Duodenal mucosa (tissue), 2 donors: Measurements from ENCODE around the gene MXRA8.
"Not testable (repeated sequence)": the region's sequence is repeated elsewhere in the genome, so short reads cannot be mapped to it uniquely, and the experiment has no call there.

Source experiments
- H3K27ac ChIP-seq: one replicate; pipeline ENCODE4 v1.7.0; 2013; ENCODE audit warnings: low read depth, low read length
- H3K27me3 ChIP-seq, 2 donors: one replicate each; pipeline ENCODE4 v1.7.0; 2013; ENCODE audit warnings: low read length in 2 of 2, control low read depth in 1 of 2; ENCODE audit not compliant: insufficient read depth in 2 of 2, control insufficient read depth in 1 of 2
- H3K36me3 ChIP-seq, 2 donors: one replicate each; pipeline ENCODE4 v1.7.0; 2013; ENCODE audit warnings: low read length in 2 of 2, control low read depth in 1 of 2; ENCODE audit not compliant: insufficient read depth in 2 of 2, control insufficient read depth in 1 of 2
- H3K4me1 ChIP-seq, 2 donors: one replicate each; pipeline ENCODE4 v1.7.0; 2013; ENCODE audit warnings: low read length in 2 of 2, control low read depth in 1 of 2; ENCODE audit not compliant: insufficient read depth in 2 of 2, control insufficient read depth in 1 of 2
- H3K4me3 ChIP-seq, 2 donors: one replicate each; pipeline ENCODE4 v1.7.0; 2013; ENCODE audit warnings: low read length in 2 of 2, low read depth in 1 of 2
- H3K9ac ChIP-seq, 2 donors: one replicate each; pipeline ENCODE4 v1.7.0; 2013; ENCODE audit warnings: low read length in 2 of 2, low read depth in 1 of 2
- H3K9me3 ChIP-seq, 2 donors: one replicate each; pipeline ENCODE4 v1.7.0; 2013; ENCODE audit warnings: low read length in 2 of 2, control low read depth in 1 of 2; ENCODE audit not compliant: control insufficient read depth in 1 of 2

MXRA8 gene

GRCh38 chr1:1319646-1319941, 38.8 kb downstream of the MXRA8 start:
- Histone ChIP-seq H3K9ac (no peak overlapping the region), H3K4me3 (no peak overlapping the region), H3K36me3 (peaks cover 18 to 32% of the 10 kb centered on the region in 2 donors), H3K27ac (no peak overlapping the region), H3K27me3 (no peaks in the 10 kb centered on the region), H3K9me3 (no peaks in the 10 kb centered on the region), H3K4me1 (peaks cover 5 to 12% of the 10 kb centered on the region in 2 donors)

GRCh38 chr1:1318777-1319645, 39.3 kb downstream of the MXRA8 start:
- H3K4me3 ChIP-seq: no peak overlapping the region
- peaks cover 23 to 38% of the 10 kb centered on the region in 2 donors for H3K36me3 ChIP-seq
- H3K9ac ChIP-seq: no peak overlapping the region
- H3K27me3 ChIP-seq: no peaks in the 10 kb centered on the region
- no peaks in the 10 kb centered on the region for H3K9me3 ChIP-seq
- H3K4me1 ChIP-seq: peaks cover 5 to 12% of the 10 kb centered on the region in 2 donors
- peak overlapping the region; percentile 42 for H3K27ac ChIP-seq

GRCh38 chr1:1318131-1318652, 40.2 kb downstream of the MXRA8 start:
- H3K9me3 ChIP-seq: no peaks in the 10 kb centered on the region
- no peak overlapping the region for H3K9ac ChIP-seq
- no peak overlapping the region for H3K27ac ChIP-seq
- H3K4me3 ChIP-seq: no peak overlapping the region
- no peaks in the 10 kb centered on the region for H3K27me3 ChIP-seq
- H3K36me3 ChIP-seq: peaks cover 23 to 46% of the 10 kb centered on the region in 2 donors
- H3K4me1 ChIP-seq: peaks cover 4 to 7% of the 10 kb centered on the region in 2 donors

GRCh38 chr1:1317420-1317819, 40.9 kb downstream of the MXRA8 start:
- Histone ChIP-seq H3K27me3 (no peaks in the 10 kb centered on the region), H3K4me1 (peaks cover 0 to 2% of the 10 kb centered on the region in 2 donors), H3K9me3 (no peaks in the 10 kb centered on the region), H3K9ac (no peak overlapping the region), H3K27ac (no peak overlapping the region), H3K36me3 (peaks cover 23 to 54% of the 10 kb centered on the region in 2 donors), H3K4me3 (no peak overlapping the region)

GRCh38 chr1:1316199-1316598, 42.2 kb downstream of the MXRA8 start:
- not testable (repeated sequence) for H3K27ac ChIP-seq, H3K9me3 ChIP-seq, H3K9ac ChIP-seq, H3K27me3 ChIP-seq, H3K4me1 ChIP-seq, H3K4me3 ChIP-seq
- peaks cover 27 to 60% of the 10 kb centered on the region in 2 donors for H3K36me3 ChIP-seq

- peaks cover 0 to 2% of the 10 kb centered on the region in 2 donors for H3K4me1 ChIP-seq
- H3K9me3 ChIP-seq: no peaks in the 10 kb centered on the region
- H3K27ac ChIP-seq: no peak overlapping the region
- no peak overlapping the region for H3K9ac ChIP-seq
- peaks cover 27 to 64% of the 10 kb centered on the region in 2 donors for H3K36me3 ChIP-seq
- no peak overlapping the region for H3K4me3 ChIP-seq
- no peaks in the 10 kb centered on the region for H3K27me3 ChIP-seq
Measured at GRCh38 chr1:1315435-1315954, 42.9 kb downstream of the MXRA8 start.

GRCh38 chr1:1314678-1315335, 43.5 kb downstream of the MXRA8 start:
- H3K27ac ChIP-seq: no peak overlapping the region
- H3K9ac ChIP-seq: no peak overlapping the region
- no peaks in the 10 kb centered on the region for H3K9me3 ChIP-seq
- H3K4me3 ChIP-seq: no peak overlapping the region
- H3K4me1 ChIP-seq: peaks cover 0 to 4% of the 10 kb centered on the region in 2 donors
- no peaks in the 10 kb centered on the region for H3K27me3 ChIP-seq
- H3K36me3 ChIP-seq: peaks cover 23 to 64% of the 10 kb centered on the region in 2 donors

GRCh38 chr1:1314237-1314586, 44.1 kb downstream of the MXRA8 start:
- H3K27me3 ChIP-seq: no peaks in the 10 kb centered on the region
- no peaks in the 10 kb centered on the region for H3K9me3 ChIP-seq
- no peak overlapping the region for H3K9ac ChIP-seq
- peaks cover 23 to 61% of the 10 kb centered on the region in 2 donors for H3K36me3 ChIP-seq
- H3K27ac ChIP-seq: no peak overlapping the region
- peaks cover 4 to 10% of the 10 kb centered on the region in 2 donors for H3K4me1 ChIP-seq
- H3K4me3 ChIP-seq: no peak overlapping the region

GRCh38 chr1:1313500-1314236, 44.7 kb downstream of the MXRA8 start:
- H3K4me1 ChIP-seq: peaks cover 4 to 12% of the 10 kb centered on the region in 2 donors
- peaks cover 23 to 56% of the 10 kb centered on the region in 2 donors for H3K36me3 ChIP-seq

More at GRCh38 chr1:1313500-1314236, 44.7 kb downstream of the MXRA8 start:
- Histone ChIP-seq H3K9ac (no peak overlapping the region), H3K27ac (no peak overlapping the region), H3K27me3 (no peaks in the 10 kb centered on the region), H3K4me3 (no peak overlapping the region), H3K9me3 (no peaks in the 10 kb centered on the region)
